H9 (cell line): Measurements from ENCODE around the gene ANKRD11. TPM values are rescaled to one million over a fixed set of nuclear protein-coding genes. Genes with fewer than 3 reads are reported as not detected.
"Not testable (repeated sequence)": the region's sequence is repeated elsewhere in the genome, so short reads cannot be mapped to it uniquely, and the experiment has no call there.

Experiments used
- DNase-seq: peaks from one replicate; pipeline ENCODE4 v3.0.0-alpha.2; 2017
- H2AFZ ChIP-seq: one replicate; pipeline ENCODE4 v1.6.1; 2013; ENCODE audit warnings: mild to moderate bottlenecking, low read length, control low read depth, moderate library complexity
- H2AK5ac ChIP-seq: 2 replicates; pipeline ENCODE4 v1.6.1; 2013; ENCODE audit warnings: low read length, control low read depth, mixed read lengths; ENCODE audit not compliant: insufficient read length
- H2BK120ac ChIP-seq: one replicate; pipeline ENCODE4 v1.6.1; 2013; ENCODE audit warnings: low read depth, mild to moderate bottlenecking, low read length, control low read depth, inconsistent platforms; ENCODE audit not compliant: poor library complexity, severe bottlenecking
- H2BK12ac ChIP-seq: 2 replicates; pipeline ENCODE4 v1.6.1; 2013; ENCODE audit warnings: low read length, control low read depth, mixed read lengths, low read depth; ENCODE audit not compliant: insufficient read length
- H2BK15ac ChIP-seq: 2 replicates; pipeline ENCODE4 v1.6.1; 2013; ENCODE audit warnings: low read depth, low read length, control low read depth
- H2BK20ac ChIP-seq: one replicate; pipeline ENCODE4 v1.6.1; 2013; ENCODE audit warnings: low read depth, mild to moderate bottlenecking, low read length, control low read depth, inconsistent platforms; ENCODE audit not compliant: poor library complexity, severe bottlenecking
- H2BK5ac ChIP-seq: 2 replicates; pipeline ENCODE4 v1.6.1; 2013; ENCODE audit warnings: low read length, control low read depth, mixed read lengths; ENCODE audit not compliant: insufficient read length
- H3K14ac ChIP-seq: 2 replicates; pipeline ENCODE4 v1.6.1; 2013; ENCODE audit warnings: low read length, control low read depth; ENCODE audit not compliant: insufficient read depth
- H3K18ac ChIP-seq: 2 replicates; pipeline ENCODE4 v1.6.1; 2013; ENCODE audit warnings: low read depth, mild to moderate bottlenecking, mixed read lengths, low read length, control low read depth; ENCODE audit not compliant: insufficient read length
- H3K23ac ChIP-seq: 2 replicates; pipeline ENCODE4 v1.6.1; 2013; ENCODE audit warnings: low read length, control low read depth, mixed read lengths, low read depth; ENCODE audit not compliant: insufficient read length
- H3K23me2 ChIP-seq: 2 replicates; pipeline ENCODE4 v1.6.1; 2013; ENCODE audit warnings: low read depth, mild to moderate bottlenecking, mixed read lengths, low read length, control low read depth; ENCODE audit not compliant: insufficient read length, poor library complexity, severe bottlenecking
- H3K27ac ChIP-seq: 2 replicates; pipeline ENCODE4 v1.5.1; 2013; ENCODE audit warnings: low read length, control low read depth, mixed read lengths, low read depth; ENCODE audit not compliant: insufficient read length
- H3K27me3 ChIP-seq: 2 replicates; pipeline ENCODE4 v1.6.1; 2013; ENCODE audit warnings: low read length, control low read depth, inconsistent platforms; ENCODE audit not compliant: insufficient read depth
- H3K4ac ChIP-seq: 2 replicates; pipeline ENCODE4 v1.6.1; 2013; ENCODE audit warnings: low read depth, mild to moderate bottlenecking, control low read depth, inconsistent platforms, low read length, moderate library complexity
- H3K4me1 ChIP-seq: 2 replicates; pipeline ENCODE4 v1.6.1; 2013; ENCODE audit warnings: low read length, control low read depth, inconsistent platforms; ENCODE audit not compliant: insufficient read depth
- H3K4me2 ChIP-seq: 2 replicates; pipeline ENCODE4 v1.6.1; 2013; ENCODE audit warnings: low read length, control low read depth, mixed read lengths; ENCODE audit not compliant: insufficient read length, insufficient read depth
- H3K56ac ChIP-seq: 2 replicates; pipeline ENCODE4 v1.6.1; 2013; ENCODE audit warnings: low read depth, mild to moderate bottlenecking, mixed read lengths, low read length, control low read depth; ENCODE audit not compliant: insufficient read length
- H3K79me1 ChIP-seq: 2 replicates; pipeline ENCODE4 v1.6.1; 2013; ENCODE audit warnings: low read depth, mild to moderate bottlenecking, moderate library complexity, low read length, control low read depth, inconsistent platforms; ENCODE audit not compliant: insufficient read depth, poor library complexity, severe bottlenecking
- H3K79me2 ChIP-seq: 2 replicates; pipeline ENCODE4 v1.6.1; 2013; ENCODE audit warnings: low read length, control low read depth, inconsistent platforms; ENCODE audit not compliant: insufficient read depth
- H3K9ac ChIP-seq: 2 replicates; pipeline ENCODE4 v1.6.1; 2013; ENCODE audit warnings: low read length, control low read depth, mixed read lengths; ENCODE audit not compliant: insufficient read length; ENCODE audit errors: extremely low read depth
- H3K9me3 ChIP-seq: one replicate; pipeline ENCODE4 v1.6.1; 2013; ENCODE audit warnings: low read depth, low read length, inconsistent platforms; ENCODE audit not compliant: control insufficient read depth
- H3T11ph ChIP-seq: one replicate; pipeline ENCODE4 v1.6.1; 2013; ENCODE audit warnings: mild to moderate bottlenecking, low read length, control low read depth, inconsistent platforms
- H4K20me1 ChIP-seq: one replicate; pipeline ENCODE4 v1.6.1; 2013; ENCODE audit not compliant: control insufficient read depth, insufficient read length, insufficient read depth
- H4K5ac ChIP-seq: 2 replicates; pipeline ENCODE4 v1.6.1; 2013; ENCODE audit warnings: low read depth, mild to moderate bottlenecking, mixed read lengths, low read length, control low read depth; ENCODE audit not compliant: insufficient read length
- H4K8ac ChIP-seq: replicated peaks from 2 replicates; pipeline ENCODE4 v1.6.1; 2013; ENCODE audit warnings: low read length, control low read depth, mixed read lengths, low read depth; ENCODE audit not compliant: insufficient read length
- H4K91ac ChIP-seq: 2 replicates; pipeline ENCODE4 v1.6.1; 2013; ENCODE audit warnings: low read depth, mild to moderate bottlenecking, moderate library complexity, mixed read lengths, low read length, control low read depth; ENCODE audit not compliant: insufficient read length
- H3K27ac Mint-ChIP-seq, 3 experiments: 2 replicates in 2 of 3; 3 replicates in 1 of 3; pipeline ENCODE4 v1.8.0; 2020 to 2021; ENCODE audit warnings: mixed read lengths in 3 of 3, mild to moderate bottlenecking in 1 of 3, moderate library complexity in 1 of 3
- H3K27me3 Mint-ChIP-seq: 2 replicates; pipeline ENCODE4 v1.8.0; 2021; ENCODE audit warnings: low read depth, mild to moderate bottlenecking, moderate library complexity, mixed read lengths
- H3K36me3 Mint-ChIP-seq, 3 experiments: 2 replicates in 2 of 3; 3 replicates in 1 of 3; pipeline ENCODE4 v1.8.0; 2020 to 2021; ENCODE audit warnings: low read depth in 3 of 3, mixed read lengths in 3 of 3; ENCODE audit not compliant: insufficient read depth in 1 of 3
- H3K4me1 Mint-ChIP-seq, 2 experiments: 2 replicates each; pipeline ENCODE4 v1.8.0; 2020; ENCODE audit warnings: mixed read lengths in 2 of 2
- H3K4me3 Mint-ChIP-seq, 2 experiments: 2 replicates in 1 of 2; 3 replicates in 1 of 2; pipeline ENCODE4 v1.8.0; 2020 to 2021; ENCODE audit warnings: mild to moderate bottlenecking in 2 of 2, mixed read lengths in 2 of 2, moderate library complexity in 1 of 2
- H3K9me3 Mint-ChIP-seq, 2 experiments: 2 replicates in 1 of 2; 3 replicates in 1 of 2; pipeline ENCODE4 v1.8.0; 2020; ENCODE audit warnings: mild to moderate bottlenecking in 2 of 2, mixed read lengths in 2 of 2, moderate library complexity in 1 of 2
- CTCF ChIP-seq: fragments of 200-600 bp; sonication (generic); conservative IDR thresholded peaks from 3 replicates; pipeline ENCODE4 v1.8.0; 2021; ENCODE audit warnings: antibody characterized with exemption, mild to moderate bottlenecking
- WGBS: extraction: QIAGEN DNeasy Blood & Tissue Kit; methylation state at CpG from one replicate; pipeline ENCODE4 v1.1.7; 2013; ENCODE audit warnings: missing lambda C conversion rate, low lambda C conversion rate, mixed read lengths; ENCODE audit not compliant: insufficient read length; ENCODE audit errors: extremely low coverage; 5-methylcytosine and 5-hydroxymethylcytosine counted together
- total RNA-seq: library from RNA; stranded (reverse); gene quantifications from 2 replicates; pipeline ENCODE4 v1.2.1, GENCODE V29; 2021

ANKRD11 gene
- total RNA-seq, 1 experiment from 2014 or later, result 181 TPM

- no peaks in the 10 kb centered on the region for H3K79me1 ChIP-seq
- no peak overlapping the region for H2BK120ac ChIP-seq
- DNase-seq, result no peak
- no peaks in the 10 kb centered on the region for H3K79me2 ChIP-seq
- no peak overlapping the region for H2AK5ac ChIP-seq
- no peaks in the 10 kb centered on the region for H3K27me3 ChIP-seq
- no peak overlapping the region for H2BK15ac ChIP-seq
- H2BK12ac ChIP-seq, result no peak overlapping the region
- H3K27ac ChIP-seq, result no peak overlapping the region
- no peak overlapping the region for H2BK5ac ChIP-seq
- H3K23ac ChIP-seq, result no peak overlapping the region
- no peak overlapping the region for H4K5ac ChIP-seq
- Mint-ChIP-seq H3K27ac (no peak overlapping the region), H3K9me3 (peaks cover 2 to 3% of the 10 kb centered on the region in 2 experiments; a peak in 2 of 5 replicates), H3K4me1 (no peaks in the 10 kb centered on the region), H3K36me3 (peaks cover 0 to 7% (median 0%) of the 10 kb centered on the region in 3 experiments; a peak in 2 of 7 replicates), H3K4me3 (peak overlapping the region; percentile 66 to 85), H3K27me3 (peaks cover 22% of the 10 kb centered on the region)
- H2BK20ac ChIP-seq, result no peak overlapping the region
- H2AFZ ChIP-seq, result no peak overlapping the region
- H3K9me3 ChIP-seq, result no peaks in the 10 kb centered on the region
- H4K91ac ChIP-seq, result no peak overlapping the region
- H4K20me1 ChIP-seq, result no peaks in the 10 kb centered on the region
- H3K23me2 ChIP-seq, result peaks cover 3% of the 10 kb centered on the region
- H3K4ac ChIP-seq, result no peak overlapping the region
- WGBS, result no CpG with 5 or more reads among the region's 69 CpGs
- H3K14ac ChIP-seq, result no peak overlapping the region
- H4K8ac ChIP-seq, result no peak overlapping the region
- no peak overlapping the region for H3K9ac ChIP-seq
- peak overlapping the region; percentile 75 for H3K4me2 ChIP-seq
- no peak overlapping the region for H3K56ac ChIP-seq
- TF ChIP-seq CTCF, result no peak
- no peak overlapping the region for H3K18ac ChIP-seq
- H3T11ph ChIP-seq, result no peak overlapping the region
- no peaks in the 10 kb centered on the region for H3K4me1 ChIP-seq
These were observed 242.0 kb downstream of the ANKRD11 start for GRCh38 chr16:89248196-89248982.

- not testable (repeated sequence) for H3K4me1 Mint-ChIP-seq, H3K9ac ChIP-seq
- no CpG with 5 or more reads among the region's 45 CpGs for WGBS
These were observed 242.7 kb downstream of the ANKRD11 start for GRCh38 chr16:89247734-89248075.

More at GRCh38 chr16:89247734-89248075, 242.7 kb downstream of the ANKRD11 start:
- peak overlapping the region; percentile 66 to 85 for H3K4me3 Mint-ChIP-seq
- not testable (repeated sequence) for H2BK5ac ChIP-seq, H3K9me3 Mint-ChIP-seq, H2BK15ac ChIP-seq, H2BK12ac ChIP-seq, H3K4ac ChIP-seq, H2AK5ac ChIP-seq, H3K23me2 ChIP-seq, H4K8ac ChIP-seq, H3K79me2 ChIP-seq, H3K27me3 ChIP-seq, H4K20me1 ChIP-seq, H3K23ac ChIP-seq, H2AFZ ChIP-seq, H3K14ac ChIP-seq, H3K27ac ChIP-seq, H4K5ac ChIP-seq, H3K18ac ChIP-seq, H3T11ph ChIP-seq, DNase-seq, H2BK20ac ChIP-seq, H3K9me3 ChIP-seq, H3K36me3 Mint-ChIP-seq, H3K79me1 ChIP-seq, H3K27ac Mint-ChIP-seq, H3K4me1 ChIP-seq, H2BK120ac ChIP-seq, H3K56ac ChIP-seq, H4K91ac ChIP-seq
- H3K4me2 ChIP-seq, result peak overlapping the region; percentile 75
- H3K27me3 Mint-ChIP-seq, result peaks cover 24% of the 10 kb centered on the region
